TTC549 (cell line): Measurements from ENCODE around the gene CTSD.

Source experiments
- FAIRE-seq: peaks from 2 replicates; lab custom pipeline; 2012; peaks lifted over from hg19 to GRCh38; lab: Jason Lieb, UNC

CTSD gene

DNA sequence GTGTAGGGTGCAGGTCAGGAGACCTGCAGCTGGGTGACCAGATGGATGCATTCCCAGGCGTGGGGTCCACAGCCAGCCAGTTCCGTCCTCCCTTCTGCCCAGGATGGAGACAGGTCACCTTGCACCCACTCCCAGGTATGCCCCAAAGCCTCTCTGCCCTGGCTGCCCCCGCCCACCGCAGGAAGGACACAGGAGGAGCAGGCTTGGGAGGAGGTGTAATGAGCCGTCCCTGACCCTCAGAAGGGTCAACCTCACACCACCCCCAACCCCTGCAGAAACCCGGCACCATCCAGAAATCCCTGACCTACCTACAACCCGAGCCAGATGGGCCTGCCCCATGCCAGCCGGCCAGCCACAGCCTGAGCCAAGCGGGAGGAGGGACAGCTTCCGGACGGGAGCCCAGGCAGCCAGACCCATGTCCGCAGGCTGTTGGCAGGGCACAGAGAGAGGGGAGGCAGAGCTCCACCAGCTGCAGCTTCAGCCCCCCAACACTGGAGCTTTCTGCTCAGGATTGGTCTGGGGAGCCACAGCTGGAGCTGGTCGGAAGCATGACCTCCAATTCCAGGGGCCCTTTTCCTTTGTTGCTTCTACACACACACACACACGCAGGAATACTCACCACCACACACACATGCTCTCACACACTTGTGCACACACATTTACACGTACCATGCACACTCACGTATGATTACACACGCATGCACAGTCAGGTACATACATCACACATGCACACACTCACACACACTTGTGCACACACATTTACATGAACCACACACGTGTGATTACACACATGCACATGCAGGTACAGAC is 18.6 kb downstream of the CTSD start:
- no peak for FAIRE-seq

DNA sequence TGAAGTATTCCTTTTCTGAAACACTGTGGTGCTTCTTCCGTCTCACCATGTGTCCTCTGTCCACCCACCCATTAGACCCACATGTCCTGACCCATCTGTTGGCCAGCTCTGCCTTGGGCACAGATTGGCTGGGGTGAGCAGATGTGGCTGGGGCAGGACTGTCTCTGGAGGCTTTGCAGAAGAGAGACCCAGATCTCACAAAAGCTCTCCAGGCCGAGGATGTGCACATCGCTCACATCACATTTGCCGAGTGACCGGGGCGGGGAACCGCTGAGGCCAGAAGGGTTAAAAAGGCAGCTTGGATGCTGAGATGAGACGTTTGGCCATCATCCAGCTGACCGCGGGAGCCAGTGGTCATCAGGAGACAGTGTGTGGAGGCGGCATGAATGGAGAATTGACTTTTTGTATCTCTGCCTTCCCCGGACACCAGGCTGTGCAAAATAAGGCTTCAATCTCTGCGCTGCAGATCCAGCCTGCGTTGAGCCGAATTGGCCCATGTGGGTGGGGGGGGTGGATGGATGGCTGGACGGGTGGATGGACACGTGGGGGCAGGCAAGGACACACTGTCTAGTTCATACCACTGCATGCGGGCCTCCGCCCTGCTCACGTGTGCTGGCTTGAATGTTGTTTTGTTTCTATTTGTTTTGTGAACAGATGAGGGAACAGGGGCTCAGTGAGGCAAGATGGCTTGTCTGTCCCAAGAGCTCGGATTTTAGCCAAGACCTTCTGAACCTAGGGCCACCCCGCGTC is 19.4 kb downstream of the CTSD start:
- no peak for FAIRE-seq

DNA sequence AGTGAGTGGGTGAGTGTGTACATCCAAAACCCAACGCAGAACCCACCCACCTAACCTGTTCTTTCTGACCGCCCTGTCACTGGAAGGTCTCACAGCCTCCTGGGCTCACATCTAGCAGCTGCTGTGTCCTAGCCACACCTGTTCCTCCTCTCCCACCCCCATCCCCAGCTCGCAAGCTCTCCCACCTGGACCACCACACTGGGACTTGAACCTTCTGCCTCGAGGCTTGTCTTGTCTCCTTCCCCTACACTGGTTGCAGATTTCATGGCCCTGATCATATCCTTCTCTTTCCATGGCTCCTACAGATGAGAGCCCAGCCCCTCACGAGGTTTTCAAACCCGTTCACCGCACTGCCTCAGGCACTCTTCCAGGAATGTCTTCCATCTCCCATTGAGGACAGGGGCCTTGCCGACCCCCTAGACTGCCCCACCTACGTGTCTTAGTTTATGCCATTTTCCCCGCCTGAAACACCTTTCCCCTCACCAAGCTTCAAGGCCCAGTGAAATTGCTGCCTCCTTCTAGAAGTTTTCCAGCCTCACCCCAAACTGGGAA is 20.1 kb downstream of the CTSD start:
- FAIRE-seq: no peak

DNA sequence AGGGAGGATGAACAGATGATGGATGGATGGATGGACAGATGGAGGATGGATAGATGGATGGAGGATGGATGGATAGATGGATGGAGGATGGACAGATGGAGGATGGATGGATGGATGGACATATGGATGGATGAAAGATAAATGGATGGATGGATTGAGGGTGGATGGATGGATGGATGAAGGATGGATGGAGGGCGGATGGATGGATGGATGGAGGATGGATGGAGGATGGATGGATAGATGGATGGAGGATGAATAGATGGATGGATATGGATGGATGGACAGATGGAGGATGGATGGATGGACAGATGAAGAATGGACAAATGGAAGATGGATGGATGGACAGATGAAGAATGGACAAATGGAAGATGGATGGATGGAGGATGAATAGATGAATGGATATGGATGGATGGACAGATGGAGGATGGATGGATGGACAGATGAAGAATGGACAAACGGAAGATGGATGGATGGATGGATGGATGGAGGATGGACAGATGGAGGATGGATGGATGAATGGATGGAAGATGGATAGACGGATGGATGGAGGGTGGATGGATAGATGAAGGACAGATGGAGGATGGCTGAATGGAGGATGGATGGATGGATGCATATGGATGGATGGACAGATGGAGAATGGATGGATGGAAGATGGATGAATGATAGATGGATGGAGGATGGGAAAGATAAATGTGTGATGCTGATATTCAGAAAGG is 20.7 kb downstream of the CTSD start:
- FAIRE-seq: no peak

DNA sequence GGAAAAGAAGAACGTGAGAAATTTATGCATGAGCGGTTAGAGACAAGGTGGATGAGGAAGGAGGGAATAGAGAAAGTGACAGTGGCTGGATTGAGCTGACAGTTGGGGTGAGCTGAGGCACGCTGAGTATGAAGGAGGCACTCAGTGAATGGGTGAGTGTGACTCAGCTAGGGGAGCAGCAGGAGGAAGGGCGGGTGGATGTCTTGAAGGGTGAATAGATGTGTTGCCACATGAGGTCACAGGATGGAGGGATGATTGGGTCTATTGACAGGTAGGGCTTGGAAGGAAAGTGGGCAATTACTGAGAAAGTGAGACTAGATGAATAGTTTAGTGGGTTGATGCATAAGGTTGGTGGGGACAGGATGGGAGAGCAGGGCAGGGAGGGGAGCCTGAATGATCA is 21.4 kb downstream of the CTSD start:
- no peak for FAIRE-seq

DNA sequence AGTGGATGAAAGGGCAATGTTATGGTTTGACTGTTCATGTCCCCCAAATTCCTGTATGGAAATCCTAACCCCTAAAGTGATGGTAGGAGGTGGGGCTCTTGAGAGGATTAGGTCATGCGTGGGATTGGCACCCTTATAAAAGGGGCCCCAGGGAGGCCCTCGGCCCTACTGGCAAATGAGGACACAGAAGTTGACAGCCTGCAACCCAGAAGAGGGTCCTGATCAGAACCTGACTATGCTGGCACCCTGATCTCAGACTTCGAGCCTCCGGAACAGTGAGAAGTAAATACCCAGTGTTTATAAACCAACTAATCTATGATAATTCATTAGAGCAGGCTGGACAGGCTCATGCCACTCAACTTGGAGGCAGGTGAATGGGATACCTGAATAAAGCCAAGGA is 22.0 kb downstream of the CTSD start:
- no peak for FAIRE-seq

DNA sequence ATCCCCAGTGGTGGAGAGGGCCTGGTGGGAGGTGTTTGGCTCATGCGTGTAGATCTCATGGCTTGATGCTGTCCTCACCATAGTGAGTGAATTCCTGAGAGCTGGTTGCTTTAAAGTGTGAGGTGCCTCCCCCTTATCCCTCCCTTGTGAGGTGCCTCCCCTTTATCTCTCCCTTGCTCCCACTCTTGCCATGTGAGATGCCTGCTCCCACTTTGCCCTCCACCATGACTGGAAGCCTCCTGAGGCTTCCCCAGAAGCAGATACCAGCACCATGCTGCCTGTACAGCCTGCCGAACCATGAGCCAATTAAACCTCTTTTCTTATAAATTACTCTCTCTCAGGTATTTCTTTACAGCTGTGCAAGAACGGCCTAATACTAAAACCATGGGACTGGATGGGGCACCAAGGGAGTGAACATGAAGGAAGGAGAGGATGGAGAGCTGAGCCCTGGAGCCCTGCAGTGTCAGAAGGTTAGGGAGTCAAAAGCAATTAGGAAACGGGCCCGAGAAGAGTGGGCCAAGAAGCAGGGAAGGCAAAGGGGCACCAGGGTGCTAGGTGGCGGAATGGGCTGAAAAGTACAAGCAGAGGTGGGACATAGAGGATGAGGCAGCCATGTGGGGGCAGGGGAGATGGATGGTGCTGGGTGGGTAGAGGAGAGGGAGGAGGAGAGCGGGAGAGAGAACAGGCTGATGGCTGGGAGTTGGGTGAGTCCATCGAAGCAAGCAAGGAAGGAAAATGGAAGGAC is 22.8 kb downstream of the CTSD start:
- no peak for FAIRE-seq

DNA sequence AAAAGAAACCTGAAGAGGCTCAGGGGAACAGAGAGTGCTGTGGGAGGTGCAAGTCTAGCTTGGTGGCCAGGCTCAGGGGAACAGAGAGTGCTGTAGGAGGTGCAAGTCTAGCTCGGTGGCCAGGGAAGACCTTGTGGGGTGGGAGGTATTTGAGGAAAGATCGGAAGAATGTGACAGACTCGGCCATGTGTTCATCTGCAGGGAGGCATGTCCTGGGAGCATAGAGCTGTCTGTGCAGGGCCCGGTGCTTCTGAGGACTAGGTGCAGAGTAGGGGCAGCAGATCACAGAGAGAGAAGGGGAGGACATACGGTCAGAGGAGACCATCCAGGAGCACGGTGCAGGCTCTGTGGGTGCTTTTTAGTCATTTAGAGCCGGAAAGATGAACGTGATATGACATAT is 24.2 kb downstream of the CTSD start:
- no peak for FAIRE-seq

DNA sequence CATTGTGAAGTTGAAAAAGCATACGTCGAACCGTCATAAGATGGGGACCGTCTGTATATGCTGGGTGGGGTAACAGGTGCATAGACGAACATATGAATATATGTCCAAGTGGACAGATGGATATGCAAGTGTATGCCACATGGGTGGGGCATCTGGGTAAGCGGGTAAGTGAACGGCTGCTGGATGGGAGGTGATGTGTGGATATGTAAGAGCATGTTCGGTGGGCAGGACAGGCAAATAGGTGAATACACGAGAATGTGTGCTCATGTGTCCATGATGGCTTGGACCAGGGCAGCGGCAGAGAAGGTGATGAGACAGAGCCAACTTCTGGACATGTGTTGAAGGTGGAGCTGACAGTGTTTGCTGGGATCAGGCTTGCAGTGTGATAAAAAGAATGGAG is 25.3 kb downstream of the CTSD start:
- no peak for FAIRE-seq

DNA sequence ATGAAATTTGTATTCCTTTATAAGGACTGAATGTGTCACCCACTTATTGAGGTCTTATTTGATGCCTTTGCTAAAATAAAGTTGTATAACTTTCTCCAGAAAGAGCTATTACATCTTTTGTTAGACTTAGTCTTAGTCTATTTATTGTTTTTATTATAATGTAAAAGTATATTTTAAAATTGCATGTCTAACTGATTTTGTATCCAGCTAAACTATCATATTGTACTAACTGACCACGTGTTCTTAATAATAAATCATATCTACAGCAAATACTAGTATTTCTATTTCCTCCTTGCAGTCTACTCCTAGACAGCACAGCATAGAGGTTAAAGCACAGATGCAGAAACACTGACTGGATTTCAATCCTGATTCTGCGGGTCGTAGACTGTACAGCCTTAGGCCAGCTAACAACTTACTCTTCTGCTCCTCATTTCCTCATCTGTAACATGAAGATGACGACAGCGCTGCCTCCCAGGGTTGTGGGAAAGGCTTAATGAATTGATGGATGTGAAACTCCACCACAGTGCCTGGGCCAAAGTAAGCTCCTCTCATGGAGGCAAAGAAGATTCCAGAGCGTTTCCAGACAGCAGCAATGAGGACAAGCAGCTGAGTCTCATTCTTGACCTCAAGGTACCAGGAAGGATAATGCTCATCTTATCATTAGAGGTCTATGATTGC is 26.5 kb downstream of the CTSD start:
- FAIRE-seq: no peak

DNA sequence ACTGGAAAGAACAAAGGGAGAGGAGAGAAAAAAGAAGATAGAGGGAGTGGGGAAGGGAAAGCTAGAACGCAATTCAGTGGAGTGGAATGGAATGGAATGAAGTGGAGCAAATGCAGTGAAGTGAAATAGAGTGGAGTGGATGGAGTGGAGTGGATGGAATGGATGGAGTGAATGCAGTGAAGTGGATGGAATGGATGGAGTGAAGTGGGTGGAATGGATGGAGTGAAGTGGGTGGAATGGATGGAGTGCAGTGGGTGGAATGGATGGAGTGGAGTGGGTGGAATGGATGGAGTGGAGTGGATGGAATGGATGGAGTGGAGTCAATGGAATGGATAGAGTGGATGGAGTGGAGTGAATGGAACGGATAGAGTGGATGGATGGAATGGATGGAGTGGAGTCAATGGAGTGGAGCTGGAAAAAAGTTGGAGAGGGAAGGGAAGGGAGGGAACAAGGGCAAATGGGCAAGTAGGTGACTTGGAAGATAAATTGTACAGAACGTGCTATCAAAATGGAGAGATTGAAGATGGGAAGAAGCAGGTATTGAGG is 27.2 kb downstream of the CTSD start:
- FAIRE-seq: no peak

DNA sequence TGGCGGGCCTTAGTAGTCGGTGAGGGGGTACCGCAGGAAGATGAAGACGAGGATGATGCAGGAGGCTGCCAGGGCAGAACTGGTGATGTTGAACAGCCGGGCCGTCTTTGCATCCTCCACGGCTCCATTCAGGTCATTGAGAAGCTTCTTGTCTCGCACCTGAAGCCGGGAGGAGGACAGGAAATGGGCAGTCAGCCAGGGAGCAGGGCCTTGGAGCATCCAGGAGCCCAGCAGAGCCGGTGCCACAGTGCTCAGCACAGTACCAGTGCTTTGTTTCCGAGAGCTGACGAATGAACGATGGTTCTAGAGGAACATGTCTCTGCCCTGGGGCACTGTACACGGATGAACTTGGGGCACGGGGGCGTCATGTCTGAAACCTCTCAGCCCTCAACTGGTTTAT is 28.5 kb downstream of the CTSD start:
- FAIRE-seq: no peak

DNA sequence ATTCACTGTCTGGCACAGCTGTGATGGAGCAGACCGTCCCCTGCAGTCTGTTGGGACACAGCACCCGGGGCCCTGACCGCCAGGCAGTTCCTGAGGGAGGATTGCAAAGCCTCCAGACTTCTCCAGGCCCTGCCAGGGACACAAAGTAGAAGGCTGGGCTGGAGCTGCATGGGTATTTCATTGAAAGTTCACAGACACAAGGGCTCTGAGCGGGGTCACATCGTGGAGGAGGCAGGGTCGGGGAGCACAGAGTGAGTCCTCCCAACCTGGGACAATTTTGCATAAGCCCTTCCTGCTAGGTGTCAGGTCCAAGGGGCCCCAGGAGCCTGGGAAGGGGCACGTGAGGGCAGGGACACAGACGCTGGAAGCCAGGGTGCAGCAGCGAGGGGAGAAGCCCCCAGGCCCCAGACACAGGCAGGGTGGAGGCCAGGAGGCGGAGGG is 29.1 kb downstream of the CTSD start:
- no peak for FAIRE-seq

DNA sequence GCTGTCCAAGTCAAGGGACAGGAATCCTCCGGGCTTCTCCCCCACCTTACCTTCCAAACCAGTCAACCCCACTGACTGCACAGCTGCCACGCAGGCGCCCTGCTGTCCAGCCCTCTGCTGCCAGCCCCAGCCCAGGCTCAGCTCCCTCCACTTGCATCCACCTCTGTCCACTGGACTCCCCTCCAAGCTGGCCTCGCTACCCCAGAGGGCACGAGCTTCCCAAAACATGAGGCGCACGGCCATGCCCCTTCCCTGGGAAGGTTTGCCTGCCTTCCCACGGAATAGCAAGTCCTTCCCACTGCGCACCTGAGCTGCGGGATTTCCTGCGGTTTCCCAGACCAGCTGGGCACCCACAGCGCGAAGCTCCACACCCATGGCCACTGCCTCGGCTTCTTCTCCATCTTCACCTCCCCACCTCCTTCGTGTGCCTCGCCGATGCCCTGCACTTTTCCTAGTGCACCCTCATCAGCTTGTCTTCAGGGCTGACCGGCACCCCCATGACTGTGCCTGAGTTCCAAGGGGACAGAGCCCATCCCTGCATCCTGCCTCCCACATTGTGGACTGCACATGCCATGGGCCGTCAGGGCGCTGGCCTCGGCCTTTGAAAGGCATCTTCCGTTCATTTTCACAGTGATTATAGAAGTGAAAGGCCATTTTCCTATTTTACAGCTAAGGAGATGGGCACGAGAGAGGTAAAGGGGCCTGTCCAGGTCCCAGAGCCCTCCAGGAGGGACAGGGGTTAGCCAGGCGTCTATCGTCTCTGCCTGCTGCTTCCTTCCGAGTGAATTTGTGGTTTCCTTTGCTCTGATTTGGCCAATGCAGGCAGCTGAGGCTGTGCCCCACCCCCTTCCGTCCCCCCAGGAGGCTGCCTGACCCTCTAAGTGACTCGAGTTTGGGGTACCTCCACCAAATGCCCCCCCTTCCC is 29.7 kb downstream of the CTSD start:
- no peak for FAIRE-seq

DNA sequence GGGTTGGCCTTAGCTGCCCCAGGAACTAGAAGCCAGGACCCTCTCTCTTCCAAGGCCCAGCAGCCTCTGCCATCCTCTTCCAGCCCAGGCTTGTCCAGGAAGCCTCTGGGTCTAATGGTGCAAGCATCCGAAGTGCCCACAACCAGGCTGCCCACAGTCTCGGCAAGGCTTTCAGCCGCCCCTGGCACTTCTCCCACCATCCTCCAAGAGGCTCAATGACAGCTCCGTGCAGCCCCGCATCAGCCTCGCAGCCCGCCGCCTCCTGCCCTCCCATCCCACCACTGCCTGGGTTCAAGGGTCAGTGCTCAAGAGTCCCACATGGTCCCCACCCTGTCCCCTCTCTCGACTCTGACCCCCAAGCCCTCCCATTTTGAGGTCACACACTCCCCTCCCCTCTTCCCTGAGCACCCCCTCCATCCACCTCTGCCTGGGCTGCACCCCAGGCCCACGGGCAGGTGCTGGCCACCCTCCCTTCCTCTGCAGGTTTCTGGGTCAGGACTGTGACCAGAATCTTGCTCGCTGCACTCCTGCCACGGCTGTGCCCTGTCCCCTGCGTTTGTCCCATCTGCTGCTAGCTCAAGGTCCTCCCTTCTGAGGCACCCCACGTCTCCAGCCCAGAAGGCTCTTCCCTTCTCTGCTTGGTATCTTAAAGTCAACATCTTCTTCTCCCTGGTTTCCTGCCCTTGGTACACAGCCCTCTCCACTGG is 30.6 kb downstream of the CTSD start:
- no peak for FAIRE-seq

DNA sequence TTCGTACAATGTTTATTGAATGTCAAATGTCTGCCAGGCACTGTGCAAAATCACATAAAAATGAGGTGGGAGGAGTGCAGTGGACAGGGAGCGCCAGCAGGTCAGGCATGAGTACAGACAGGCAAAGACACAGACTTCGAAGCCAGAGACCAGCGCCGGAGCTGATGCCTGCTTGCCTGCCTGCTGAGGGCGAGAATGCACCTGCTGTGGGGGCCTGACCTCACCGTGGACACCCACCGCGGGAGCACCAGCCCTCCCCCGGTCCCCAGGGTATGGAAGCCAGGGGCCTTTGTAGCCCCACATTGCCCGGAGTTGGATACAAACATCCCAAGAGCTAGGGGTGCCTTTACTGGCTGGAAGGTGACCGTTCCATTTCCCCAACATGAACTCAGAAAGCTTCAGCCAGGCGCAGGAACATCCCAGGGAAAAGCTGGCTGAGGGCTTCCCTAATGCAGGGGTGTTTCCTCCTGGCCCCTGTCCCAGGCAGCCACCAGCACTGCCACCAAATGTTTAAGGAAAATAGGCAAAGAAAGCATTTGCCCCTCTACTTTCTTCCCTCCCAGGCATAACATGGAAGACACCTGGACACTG is 31.2 kb downstream of the CTSD start:
- no peak for FAIRE-seq

DNA sequence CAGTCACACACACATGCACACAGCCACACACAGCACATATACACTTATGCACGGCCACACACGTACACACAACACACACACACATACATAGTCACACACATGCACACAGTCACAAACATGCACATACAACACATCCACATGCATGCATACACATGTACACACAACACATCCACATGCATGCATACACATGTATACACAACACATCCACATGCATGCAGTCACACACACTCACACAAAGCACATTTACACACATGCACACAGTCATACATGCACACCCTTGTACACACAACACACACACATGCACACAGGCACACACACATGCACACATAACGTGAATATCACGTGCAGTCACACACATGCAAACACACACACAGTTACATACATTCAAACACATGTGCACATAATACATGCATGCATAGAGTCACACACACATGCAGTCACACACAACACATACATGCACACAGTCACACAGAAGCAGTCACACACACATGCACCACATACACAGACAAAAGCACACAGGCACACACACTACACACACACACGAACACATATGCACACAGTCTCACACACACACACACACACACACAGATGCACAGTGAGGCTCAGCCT is 32.2 kb downstream of the CTSD start:
- no peak for FAIRE-seq

DNA sequence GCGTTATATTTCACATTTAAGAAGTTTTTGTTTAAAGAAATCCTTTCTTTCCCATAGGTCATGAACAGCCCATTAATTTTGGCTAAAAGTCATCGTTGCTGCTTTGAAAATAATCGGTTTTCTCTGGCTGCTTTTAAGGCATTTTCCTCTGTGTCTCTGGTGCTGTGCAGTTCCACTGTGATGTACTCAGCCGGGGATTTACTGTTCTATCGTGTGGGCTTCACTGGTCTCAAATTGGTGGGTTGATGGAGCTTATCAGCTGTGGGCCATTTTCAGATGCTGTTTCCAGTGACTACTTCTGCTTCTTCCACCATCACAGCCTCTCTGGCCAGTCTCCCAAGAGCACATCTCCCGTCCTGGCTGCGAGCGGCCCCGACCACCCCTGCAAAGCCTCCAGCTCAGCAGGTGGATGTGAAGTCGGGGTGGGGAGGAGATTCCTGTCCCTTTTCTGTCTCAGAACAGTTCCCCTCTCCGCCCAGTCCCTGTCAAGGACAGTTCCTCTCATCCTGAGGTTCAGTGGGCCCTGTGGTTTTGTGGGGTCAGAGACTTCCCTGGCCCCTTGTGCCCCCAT is 33.6 kb downstream of the CTSD start:
- no peak for FAIRE-seq
